Large intestine (tissue), 3 donors: ENCODE data around the gene PDIA6. TPM values are rescaled to one million over a fixed set of nuclear protein-coding genes. Genes with fewer than 3 reads are reported as not detected.

Experiments
- DNase-seq, 2 donors: peaks; one replicate each; pipeline versions ENCODE4 v3.0.0 to v3.0.0-alpha.2; 2013
- H3K27ac ChIP-seq: one replicate; pipeline ENCODE4 v1.5.1; 2013; ENCODE audit warnings: low read length
- H3K27me3 ChIP-seq: 2 replicates; pipeline ENCODE4 v1.6.1; 2013; ENCODE audit warnings: low read length; ENCODE audit not compliant: control insufficient read depth, insufficient read depth
- H3K36me3 ChIP-seq: 2 replicates; pipeline ENCODE4 v1.6.1; 2013; ENCODE audit warnings: low read length; ENCODE audit not compliant: control insufficient read depth, insufficient read depth
- H3K4me1 ChIP-seq: one replicate; pipeline ENCODE4 v1.6.1; 2013; ENCODE audit warnings: low read length; ENCODE audit not compliant: control insufficient read depth, insufficient read depth
- H3K4me3 ChIP-seq: one replicate; pipeline ENCODE4 v1.5.1; 2013; ENCODE audit warnings: low read length
- H3K9me3 ChIP-seq: one replicate; pipeline ENCODE4 v1.6.1; 2013; ENCODE audit warnings: mild to moderate bottlenecking, low read depth, low read length, moderate library complexity; ENCODE audit not compliant: control insufficient read depth
- WGBS: methylation state at CpG from one replicate; pipeline ENCODE4 v1.1.5; 2013; ENCODE audit warnings: low lambda C conversion rate; ENCODE audit not compliant: insufficient coverage; 5-methylcytosine and 5-hydroxymethylcytosine counted together
- polyA plus RNA-seq: library from polyadenylated mRNA; unstranded; fragments of 120-200 nt; gene quantifications from one replicate; pipeline ENCODE4 v1.2.1, GENCODE V29; 2013

Gene PDIA6
- polyA plus RNA-seq, 1 donor = 258 TPM

- Histone ChIP-seq H3K36me3 (no peaks in the 10 kb centered on the region), H3K4me1 (peaks cover 17% of the 10 kb centered on the region), H3K9me3 (no peaks in the 10 kb centered on the region), H3K4me3 (no peak overlapping the region), H3K27me3 (no peaks in the 10 kb centered on the region), H3K27ac (peak overlapping the region; percentile 28)
- WGBS = no CpG with 5 or more reads among the region's 4 CpGs
- DNase-seq = no peak
Observed at GRCh38 chr2:10764896-10765295, 47.7 kb downstream of the PDIA6 start.

GRCh38 chr2:10764096-10764785, 48.3 kb downstream of the PDIA6 start:
- Histone ChIP-seq H3K27ac (no peak overlapping the region), H3K27me3 (no peaks in the 10 kb centered on the region), H3K4me1 (peaks cover 22% of the 10 kb centered on the region), H3K36me3 (no peaks in the 10 kb centered on the region), H3K9me3 (no peaks in the 10 kb centered on the region), H3K4me3 (no peak overlapping the region)
- DNase-seq = no peak
- WGBS = no CpG with 5 or more reads among the region's 18 CpGs

GRCh38 chr2:10763461-10763800, 49.2 kb downstream of the PDIA6 start:
- Histone ChIP-seq H3K4me1 (peaks cover 29% of the 10 kb centered on the region), H3K36me3 (no peaks in the 10 kb centered on the region), H3K9me3 (no peaks in the 10 kb centered on the region), H3K4me3 (no peak overlapping the region), H3K27ac (no peak overlapping the region), H3K27me3 (no peaks in the 10 kb centered on the region)
- no peak for DNase-seq
- no CpG with 5 or more reads among the region's 9 CpGs for WGBS

GRCh38 chr2:10762651-10763460, 49.7 kb downstream of the PDIA6 start:
- H3K4me1 ChIP-seq = peaks cover 29% of the 10 kb centered on the region
- no peaks in the 10 kb centered on the region for H3K27me3 ChIP-seq
- DNase-seq = no peak
- H3K4me3 ChIP-seq = no peak overlapping the region
- no peaks in the 10 kb centered on the region for H3K36me3 ChIP-seq
- no peaks in the 10 kb centered on the region for H3K9me3 ChIP-seq
- no CpG with 5 or more reads among the region's 25 CpGs for WGBS
- H3K27ac ChIP-seq = no peak overlapping the region

GRCh38 chr2:10761591-10761990, 51.0 kb downstream of the PDIA6 start:
- DNase-seq = no peak
- Histone ChIP-seq H3K27ac (no peak overlapping the region), H3K36me3 (no peaks in the 10 kb centered on the region), H3K9me3 (no peaks in the 10 kb centered on the region), H3K4me1 (peaks cover 29% of the 10 kb centered on the region), H3K27me3 (no peaks in the 10 kb centered on the region), H3K4me3 (no peak overlapping the region)
- WGBS = no CpG with 5 or more reads among the region's 9 CpGs

GRCh38 chr2:10760794-10761504, 51.6 kb downstream of the PDIA6 start:
- WGBS = no CpG with 5 or more reads among the region's 13 CpGs
- Histone ChIP-seq H3K27me3 (no peaks in the 10 kb centered on the region), H3K9me3 (no peaks in the 10 kb centered on the region), H3K27ac (no peak overlapping the region), H3K36me3 (no peaks in the 10 kb centered on the region), H3K4me3 (no peak overlapping the region), H3K4me1 (peaks cover 29% of the 10 kb centered on the region)
- no peak for DNase-seq

GRCh38 chr2:10759151-10759714, 53.4 kb downstream of the PDIA6 start:
- Histone ChIP-seq H3K4me1 (peaks cover 16% of the 10 kb centered on the region), H3K4me3 (no peak overlapping the region), H3K27ac (peak overlapping the region; percentile 9), H3K9me3 (no peaks in the 10 kb centered on the region), H3K27me3 (no peaks in the 10 kb centered on the region), H3K36me3 (no peaks in the 10 kb centered on the region)
- WGBS = no CpG with 5 or more reads among the region's 11 CpGs
- peak; percentile 60 to 80 for DNase-seq

GRCh38 chr2:10757814-10758286, 54.7 kb downstream of the PDIA6 start:
- no peaks in the 10 kb centered on the region for H3K36me3 ChIP-seq
- no peak overlapping the region for H3K4me3 ChIP-seq
- DNase-seq = no peak
- no peaks in the 10 kb centered on the region for H3K9me3 ChIP-seq
- H3K4me1 ChIP-seq = peaks cover 16% of the 10 kb centered on the region
- H3K27me3 ChIP-seq = no peaks in the 10 kb centered on the region
- no peak overlapping the region for H3K27ac ChIP-seq
- WGBS = no CpG with 5 or more reads among the region's 6 CpGs

GRCh38 chr2:10755621-10756020, 57.0 kb downstream of the PDIA6 start:
- no CpG with 5 or more reads among the region's 7 CpGs for WGBS
- Histone ChIP-seq H3K27ac (no peak overlapping the region), H3K27me3 (no peaks in the 10 kb centered on the region), H3K4me1 (peaks cover 16% of the 10 kb centered on the region), H3K4me3 (no peak overlapping the region), H3K9me3 (no peaks in the 10 kb centered on the region), H3K36me3 (no peaks in the 10 kb centered on the region)
- DNase-seq = no peak

- H3K4me3 ChIP-seq = no peak overlapping the region
- peaks cover 4% of the 10 kb centered on the region for H3K4me1 ChIP-seq
- H3K27me3 ChIP-seq = no peaks in the 10 kb centered on the region
- no peak for DNase-seq
- no CpG with 5 or more reads among the region's 8 CpGs for WGBS
- no peak overlapping the region for H3K27ac ChIP-seq
- H3K9me3 ChIP-seq = no peaks in the 10 kb centered on the region
- H3K36me3 ChIP-seq = no peaks in the 10 kb centered on the region
Observed at GRCh38 chr2:10753876-10754275, 58.7 kb downstream of the PDIA6 start.
